Measurements from ENCODE around the gene TBX6. TPM values are rescaled to one million over a fixed set of nuclear protein-coding genes. Genes with fewer than 3 reads are reported as not detected.

The TBX6 gene
- total RNA-seq, 1 donor from 2014 or later: 1.4 TPM

- DNase-seq (no peak), ATAC-seq (no peak)
- no peak overlapping the region for H3K27ac ChIP-seq
- H3K9me3 ChIP-seq: no peaks in the 10 kb centered on the region
- intact Hi-C loops (cut with DNase I): no loop called here
- H3K4me3 ChIP-seq: no peak overlapping the region
- peaks cover 38% of the 10 kb centered on the region for H3K4me1 ChIP-seq
- H3K36me3 ChIP-seq: peaks cover 64% of the 10 kb centered on the region
- no peak for TF ChIP-seq CTCF (IDR thresholded peaks at IDR 0.05)
- no peaks in the 10 kb centered on the region for H3K27me3 ChIP-seq
Observed at GRCh38 chr16:30070490-30070889, 21.2 kb downstream of the TBX6 start.

GRCh38 chr16:30069611-30070462 is 21.9 kb downstream of the TBX6 start:
- TF ChIP-seq CTCF (IDR thresholded peaks at IDR 0.05): no peak
- no peaks in the 10 kb centered on the region for H3K9me3 ChIP-seq
- intact Hi-C loops (cut with DNase I): no loop called here
- ATAC-seq (no peak), DNase-seq (no peak)
- H3K27ac ChIP-seq: no peak overlapping the region
- H3K4me1 ChIP-seq: peaks cover 32% of the 10 kb centered on the region
- H3K36me3 ChIP-seq: peaks cover 64% of the 10 kb centered on the region
- H3K27me3 ChIP-seq: no peaks in the 10 kb centered on the region
- H3K4me3 ChIP-seq: no peak overlapping the region

- Histone ChIP-seq H3K27ac (peak overlapping the region; percentile 11), H3K9me3 (no peaks in the 10 kb centered on the region), H3K27me3 (no peaks in the 10 kb centered on the region), H3K4me3 (no peak overlapping the region), H3K4me1 (peaks cover 31% of the 10 kb centered on the region), H3K36me3 (peaks cover 64% of the 10 kb centered on the region)
- intact Hi-C loops (cut with DNase I): no loop called here
- DNase-seq: no peak
- ATAC-seq: no peak
- TF ChIP-seq CTCF (IDR thresholded peaks at IDR 0.05): peak; percentile 38
Observed at GRCh38 chr16:30068750-30069610, 22.7 kb downstream of the TBX6 start.

- intact Hi-C loops (cut with DNase I): no loop called here
Observed at GRCh38 chr16:30068333-30068732, 23.4 kb downstream of the TBX6 start.

GRCh38 chr16:30067584-30067916 is 24.2 kb downstream of the TBX6 start:
- Histone ChIP-seq H3K27me3 (no peaks in the 10 kb centered on the region), H3K36me3 (peaks cover 58% of the 10 kb centered on the region), H3K4me1 (peaks cover 41% of the 10 kb centered on the region), H3K27ac (no peak overlapping the region), H3K4me3 (peak overlapping the region; percentile 87), H3K9me3 (no peaks in the 10 kb centered on the region)
- no peak for DNase-seq
- intact Hi-C loops (cut with DNase I): no loop called here
- TF ChIP-seq CTCF (IDR thresholded peaks at IDR 0.05): no peak
- no peak for ATAC-seq

More at GRCh38 chr16:30068333-30068732, 23.4 kb downstream of the TBX6 start:
- ATAC-seq (no peak), DNase-seq (no peak)
- Histone ChIP-seq H3K27me3 (no peaks in the 10 kb centered on the region), H3K27ac (peak overlapping the region; percentile 11), H3K4me1 (peaks cover 38% of the 10 kb centered on the region), H3K9me3 (no peaks in the 10 kb centered on the region), H3K4me3 (no peak overlapping the region), H3K36me3 (peaks cover 64% of the 10 kb centered on the region)
- no peak for TF ChIP-seq CTCF (IDR thresholded peaks at IDR 0.05)

Measured in upper lobe of right lung (tissue), 1 donor.